Measurements from ENCODE around the gene DUSP1.

DUSP1 gene

DNA sequence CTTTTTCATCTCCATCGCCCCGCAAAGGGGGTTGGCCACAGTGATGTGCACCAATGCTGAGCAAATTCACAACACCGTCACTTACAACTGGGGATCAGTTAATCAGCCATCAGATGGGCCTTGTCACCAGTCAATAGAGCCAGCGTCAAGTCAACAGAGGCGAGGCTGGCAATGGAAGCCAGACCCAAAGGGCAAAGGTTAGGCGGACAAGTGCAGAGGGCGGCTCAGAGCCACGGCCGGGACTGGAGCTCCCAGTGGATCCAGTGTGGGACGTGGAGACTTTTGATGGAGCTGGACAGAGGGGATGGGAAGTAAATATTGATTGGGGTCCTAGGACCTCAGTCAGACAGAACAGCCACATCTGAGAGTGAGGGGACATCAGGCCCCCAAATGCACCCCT, 45.7 kb downstream of the DUSP1 start (continued):
- TF ChIP-seq, protein P1, sequence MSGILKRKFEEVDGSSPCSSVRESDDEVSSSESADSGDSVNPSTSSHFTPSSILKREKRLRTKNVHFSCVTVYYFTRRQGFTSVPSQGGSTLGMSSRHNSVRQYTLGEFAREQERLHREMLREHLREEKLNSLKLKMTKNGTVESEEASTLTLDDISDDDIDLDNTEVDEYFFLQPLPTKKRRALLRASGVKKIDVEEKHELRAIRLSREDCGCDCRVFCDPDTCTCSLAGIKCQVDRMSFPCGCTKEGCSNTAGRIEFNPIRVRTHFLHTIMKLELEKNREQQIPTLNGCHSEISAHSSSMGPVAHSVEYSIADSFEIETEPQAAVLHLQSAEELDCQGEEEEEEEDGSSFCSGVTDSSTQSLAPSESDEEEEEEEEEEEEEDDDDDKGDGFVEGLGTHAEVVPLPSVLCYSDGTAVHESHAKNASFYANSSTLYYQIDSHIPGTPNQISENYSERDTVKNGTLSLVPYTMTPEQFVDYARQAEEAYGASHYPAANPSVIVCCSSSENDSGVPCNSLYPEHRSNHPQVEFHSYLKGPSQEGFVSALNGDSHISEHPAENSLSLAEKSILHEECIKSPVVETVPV (CRISPR knock-in tag; IDR thresholded peaks at IDR 0.05), result no peak
- TF ChIP-seq ZNF8 (CRISPR knock-in tag; IDR thresholded peaks at IDR 0.05), result no peak
- TF ChIP-seq, protein P2, sequence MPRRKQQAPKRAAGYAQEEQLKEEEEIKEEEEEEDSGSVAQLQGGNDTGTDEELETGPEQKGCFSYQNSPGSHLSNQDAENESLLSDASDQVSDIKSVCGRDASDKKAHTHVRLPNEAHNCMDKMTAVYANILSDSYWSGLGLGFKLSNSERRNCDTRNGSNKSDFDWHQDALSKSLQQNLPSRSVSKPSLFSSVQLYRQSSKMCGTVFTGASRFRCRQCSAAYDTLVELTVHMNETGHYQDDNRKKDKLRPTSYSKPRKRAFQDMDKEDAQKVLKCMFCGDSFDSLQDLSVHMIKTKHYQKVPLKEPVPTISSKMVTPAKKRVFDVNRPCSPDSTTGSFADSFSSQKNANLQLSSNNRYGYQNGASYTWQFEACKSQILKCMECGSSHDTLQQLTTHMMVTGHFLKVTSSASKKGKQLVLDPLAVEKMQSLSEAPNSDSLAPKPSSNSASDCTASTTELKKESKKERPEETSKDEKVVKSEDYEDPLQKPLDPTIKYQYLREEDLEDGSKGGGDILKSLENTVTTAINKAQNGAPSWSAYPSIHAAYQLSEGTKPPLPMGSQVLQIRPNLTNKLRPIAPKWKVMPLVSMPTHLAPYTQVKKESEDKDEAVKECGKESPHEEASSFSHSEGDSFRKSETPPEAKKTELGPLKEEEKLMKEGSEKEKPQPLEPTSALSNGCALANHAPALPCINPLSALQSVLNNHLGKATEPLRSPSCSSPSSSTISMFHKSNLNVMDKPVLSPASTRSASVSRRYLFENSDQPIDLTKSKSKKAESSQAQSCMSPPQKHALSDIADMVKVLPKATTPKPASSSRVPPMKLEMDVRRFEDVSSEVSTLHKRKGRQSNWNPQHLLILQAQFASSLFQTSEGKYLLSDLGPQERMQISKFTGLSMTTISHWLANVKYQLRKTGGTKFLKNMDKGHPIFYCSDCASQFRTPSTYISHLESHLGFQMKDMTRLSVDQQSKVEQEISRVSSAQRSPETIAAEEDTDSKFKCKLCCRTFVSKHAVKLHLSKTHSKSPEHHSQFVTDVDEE (CRISPR knock-in tag; IDR thresholded peaks at IDR 0.05), result no peak

DNA sequence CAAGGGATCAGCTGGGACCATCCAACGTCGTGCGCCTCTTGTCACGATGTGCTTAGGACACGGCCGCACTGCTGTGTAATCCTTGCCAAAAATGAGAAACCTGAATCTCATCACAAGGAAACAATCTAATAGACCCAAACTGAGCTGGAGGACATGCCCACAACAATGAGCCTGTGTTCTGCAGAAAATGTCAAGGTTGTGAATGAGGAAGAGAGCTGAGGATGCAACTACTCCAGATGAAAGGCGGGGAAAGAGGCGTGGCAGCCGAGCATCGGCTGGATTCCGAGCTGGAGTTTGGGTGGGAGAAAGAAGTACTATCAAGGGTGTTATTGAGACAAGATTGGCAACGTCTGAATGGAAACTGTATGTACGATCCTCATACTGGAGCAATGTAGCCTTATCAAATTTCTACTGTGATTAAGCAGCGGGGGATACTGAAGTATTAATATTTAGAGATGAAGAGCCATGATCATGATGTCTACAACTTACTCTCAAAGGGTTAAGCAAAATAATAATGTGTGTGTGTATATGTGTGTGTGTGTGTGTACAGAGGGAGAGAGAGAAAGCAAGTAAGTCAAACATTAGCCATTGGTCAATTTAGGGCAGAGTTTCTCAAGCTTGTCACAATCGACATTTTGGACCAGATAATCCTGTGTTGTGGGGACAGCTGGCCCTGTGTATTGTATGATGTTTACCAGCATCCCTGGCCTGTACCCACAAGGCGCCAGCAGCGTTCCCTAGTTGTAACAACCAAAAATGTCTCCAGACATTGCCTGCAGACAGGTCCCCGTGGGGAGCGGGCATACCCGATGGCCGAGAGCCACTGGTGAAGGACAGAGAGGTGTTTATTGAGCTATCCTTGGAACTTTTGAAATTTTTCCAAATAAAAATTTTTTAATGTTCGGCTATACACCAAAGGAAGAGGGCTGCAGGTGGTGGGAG, 46.5 kb downstream of the DUSP1 start:
- ATAC-seq, result no peak

DNA sequence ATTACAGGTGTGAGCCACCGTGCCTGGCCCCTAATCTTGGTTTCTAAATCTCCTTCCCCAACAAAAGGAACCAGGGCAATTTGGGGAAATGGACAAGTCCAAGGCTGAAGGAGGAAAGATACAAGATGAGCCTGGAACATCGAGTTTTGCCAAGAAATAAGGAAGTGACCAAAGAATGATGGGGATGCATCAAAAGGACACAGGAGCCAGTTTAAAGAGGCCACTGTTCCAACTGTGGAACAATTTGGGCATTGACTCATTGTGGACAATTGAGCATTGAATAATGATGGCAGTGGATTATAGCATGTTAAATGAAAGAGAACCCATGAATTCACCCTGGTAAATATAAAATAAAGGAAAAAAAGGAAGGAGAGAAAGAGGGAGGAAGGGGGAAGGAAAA, 47.5 kb downstream of the DUSP1 start:
- no peak for ATAC-seq
- TF ChIP-seq, protein P1 (CRISPR knock-in tag; IDR thresholded peaks at IDR 0.05), result no peak
- TF ChIP-seq ZFP30 (CRISPR knock-in tag; IDR thresholded peaks at IDR 0.05) (no peak), ZNF565 (CRISPR knock-in tag; conservative IDR thresholded peaks at IDR 0.05; ENCODE audit: low read depth) (no peak), ZNF70 (CRISPR knock-in tag; IDR thresholded peaks at IDR 0.05) (no peak), ISL1 (CRISPR knock-in tag; IDR thresholded peaks at IDR 0.05) (no peak), SNAI2 (CRISPR knock-in tag; IDR thresholded peaks at IDR 0.05) (no peak), OSR1 (CRISPR knock-in tag; IDR thresholded peaks at IDR 0.05) (no peak), ZFP3 (CRISPR knock-in tag; IDR thresholded peaks at IDR 0.05) (no peak)
- TF ChIP-seq, protein P3, sequence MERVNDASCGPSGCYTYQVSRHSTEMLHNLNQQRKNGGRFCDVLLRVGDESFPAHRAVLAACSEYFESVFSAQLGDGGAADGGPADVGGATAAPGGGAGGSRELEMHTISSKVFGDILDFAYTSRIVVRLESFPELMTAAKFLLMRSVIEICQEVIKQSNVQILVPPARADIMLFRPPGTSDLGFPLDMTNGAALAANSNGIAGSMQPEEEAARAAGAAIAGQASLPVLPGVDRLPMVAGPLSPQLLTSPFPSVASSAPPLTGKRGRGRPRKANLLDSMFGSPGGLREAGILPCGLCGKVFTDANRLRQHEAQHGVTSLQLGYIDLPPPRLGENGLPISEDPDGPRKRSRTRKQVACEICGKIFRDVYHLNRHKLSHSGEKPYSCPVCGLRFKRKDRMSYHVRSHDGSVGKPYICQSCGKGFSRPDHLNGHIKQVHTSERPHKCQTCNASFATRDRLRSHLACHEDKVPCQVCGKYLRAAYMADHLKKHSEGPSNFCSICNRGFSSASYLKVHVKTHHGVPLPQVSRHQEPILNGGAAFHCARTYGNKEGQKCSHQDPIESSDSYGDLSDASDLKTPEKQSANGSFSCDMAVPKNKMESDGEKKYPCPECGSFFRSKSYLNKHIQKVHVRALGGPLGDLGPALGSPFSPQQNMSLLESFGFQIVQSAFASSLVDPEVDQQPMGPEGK (CRISPR knock-in tag; IDR thresholded peaks at IDR 0.05; ENCODE audit: borderline replicate concordance), result no peak
- TF ChIP-seq, protein P2 (CRISPR knock-in tag; IDR thresholded peaks at IDR 0.05), result no peak

More for the DNA sequence above, 46.5 kb downstream of the DUSP1 start:
- no peak for TF ChIP-seq ZFP30 (CRISPR knock-in tag; IDR thresholded peaks at IDR 0.05)
- TF ChIP-seq PPARA (CRISPR knock-in tag; IDR thresholded peaks at IDR 0.05; ENCODE audit: borderline replicate concordance), result no peak
- no peak for TF ChIP-seq SNAI2 (CRISPR knock-in tag; IDR thresholded peaks at IDR 0.05)
- TF ChIP-seq, protein P3 (CRISPR knock-in tag; IDR thresholded peaks at IDR 0.05; ENCODE audit: borderline replicate concordance), result no peak
- TF ChIP-seq, protein P4, sequence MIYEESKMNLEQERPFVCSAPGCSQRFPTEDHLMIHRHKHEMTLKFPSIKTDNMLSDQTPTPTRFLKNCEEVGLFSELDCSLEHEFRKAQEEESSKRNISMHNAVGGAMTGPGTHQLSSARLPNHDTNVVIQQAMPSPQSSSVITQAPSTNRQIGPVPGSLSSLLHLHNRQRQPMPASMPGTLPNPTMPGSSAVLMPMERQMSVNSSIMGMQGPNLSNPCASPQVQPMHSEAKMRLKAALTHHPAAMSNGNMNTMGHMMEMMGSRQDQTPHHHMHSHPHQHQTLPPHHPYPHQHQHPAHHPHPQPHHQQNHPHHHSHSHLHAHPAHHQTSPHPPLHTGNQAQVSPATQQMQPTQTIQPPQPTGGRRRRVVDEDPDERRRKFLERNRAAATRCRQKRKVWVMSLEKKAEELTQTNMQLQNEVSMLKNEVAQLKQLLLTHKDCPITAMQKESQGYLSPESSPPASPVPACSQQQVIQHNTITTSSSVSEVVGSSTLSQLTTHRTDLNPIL (CRISPR knock-in tag; IDR thresholded peaks at IDR 0.05; ENCODE audit: low read depth), result no peak
- TF ChIP-seq ZNF8 (CRISPR knock-in tag; IDR thresholded peaks at IDR 0.05), result no peak
- TF ChIP-seq, protein P1 (CRISPR knock-in tag; IDR thresholded peaks at IDR 0.05), result no peak
- no peak for TF ChIP-seq ZNF70 (CRISPR knock-in tag; IDR thresholded peaks at IDR 0.05)
- TF ChIP-seq ZNF565 (CRISPR knock-in tag; conservative IDR thresholded peaks at IDR 0.05; ENCODE audit: low read depth), result no peak
- no peak for TF ChIP-seq OSR1 (CRISPR knock-in tag; IDR thresholded peaks at IDR 0.05)
- TF ChIP-seq ARNTL (CRISPR knock-in tag; IDR thresholded peaks at IDR 0.05; ENCODE audit: borderline replicate concordance, low read depth), result no peak

Measured in SK-N-SH treated with all-trans-retinoic acid at 6 μM for 48 hours (cell line).